Erythroblast (primary cell): Measurements from ENCODE around the gene ARL6IP5.

ENCODE experiments used
- DNase-seq, 2 experiments: peaks; one replicate each; lab custom pipeline; 2025; lab: John Stamatoyannopoulos, UW
- GATA1 ChIP-seq: IDR thresholded peaks from 2 replicates; pipeline ENCODE4 v1.6.1; 2011; ENCODE audit warnings: low read depth, mild to moderate bottlenecking, control low read depth, low read length, moderate library complexity
- POLR2A ChIP-seq: IDR thresholded peaks from 2 replicates; pipeline ENCODE4 v1.6.1; 2011; ENCODE audit warnings: mild to moderate bottlenecking, low read length

The ARL6IP5 gene

DNA sequence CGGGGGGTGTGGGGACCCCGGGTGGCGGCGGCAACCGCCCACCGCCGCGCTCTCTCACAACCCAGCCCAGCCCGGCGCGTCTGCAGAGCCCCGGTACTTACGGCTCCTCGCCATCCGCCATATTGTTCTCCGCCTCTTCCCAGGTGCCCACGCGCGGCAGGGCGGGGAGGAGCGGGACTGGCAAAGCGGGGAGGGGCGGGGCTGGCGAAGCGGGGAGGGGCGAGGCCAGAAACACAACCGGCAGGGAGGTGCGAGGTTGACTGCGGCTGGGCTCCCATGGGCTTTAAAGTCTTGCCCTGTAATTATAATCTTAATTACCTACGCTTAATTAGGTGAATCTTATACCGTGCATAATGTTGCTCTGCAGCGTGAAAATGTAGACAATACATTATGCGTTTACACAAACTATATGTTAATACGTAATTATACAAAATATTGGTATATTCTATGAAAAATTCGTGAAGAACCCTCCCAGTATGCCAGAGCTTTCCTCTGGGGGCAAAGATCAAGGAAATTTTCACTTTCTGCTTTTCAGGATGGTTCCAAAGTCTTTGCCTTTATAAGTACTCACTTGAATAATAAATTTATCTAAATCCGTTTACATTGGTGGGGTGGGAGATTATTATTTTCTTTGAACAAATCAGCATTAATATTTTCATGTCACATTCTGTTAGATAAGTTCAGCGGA, 4.4 kb upstream of the ARL6IP5 start, which contains the start of gene UBA3:
TSS of gene UBA3 (minus strand) at position 133 of the 688 bp plus-strand sequence. CDS start at position 121, 12 bp downstream.
- peak; percentile 92 to 95 for DNase-seq
- TF ChIP-seq POLR2A, result peak; percentile 20
- no peak for TF ChIP-seq GATA1

DNA sequence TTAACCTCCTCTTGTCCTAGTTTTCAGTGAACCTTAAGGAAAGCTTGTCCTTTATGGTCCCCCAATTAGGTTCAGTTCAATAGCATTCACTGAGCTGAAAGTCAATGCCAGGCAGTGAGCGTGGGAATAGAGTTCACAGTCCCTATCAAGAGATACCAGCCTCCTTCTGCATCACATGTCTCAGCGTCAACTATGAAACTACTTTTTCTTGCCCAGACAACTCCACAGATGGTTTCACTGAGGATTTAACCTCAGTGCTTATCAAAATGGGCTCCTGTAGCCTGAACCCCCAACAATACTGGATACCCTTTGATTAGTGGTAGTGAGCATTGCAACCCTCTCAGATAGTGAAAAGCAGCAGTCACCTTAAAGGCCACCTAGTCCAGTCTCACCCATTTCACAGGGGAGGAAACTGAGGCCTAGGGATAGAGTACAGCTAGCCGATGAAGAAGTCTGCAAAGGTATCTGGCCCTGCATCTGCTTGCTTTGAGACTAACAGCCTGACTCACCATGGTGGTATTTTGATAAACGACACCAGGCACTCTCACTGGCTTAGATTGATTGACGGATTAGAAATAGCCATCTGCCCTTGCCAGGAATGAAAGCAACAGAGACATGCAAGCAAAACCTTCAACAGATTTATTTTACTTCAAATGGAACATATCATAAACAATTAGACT, 3.0 kb upstream of the ARL6IP5 start:
- peak; percentile 71 to 87 for DNase-seq
- TF ChIP-seq GATA1 (no peak), POLR2A (peak; percentile 20)

DNA sequence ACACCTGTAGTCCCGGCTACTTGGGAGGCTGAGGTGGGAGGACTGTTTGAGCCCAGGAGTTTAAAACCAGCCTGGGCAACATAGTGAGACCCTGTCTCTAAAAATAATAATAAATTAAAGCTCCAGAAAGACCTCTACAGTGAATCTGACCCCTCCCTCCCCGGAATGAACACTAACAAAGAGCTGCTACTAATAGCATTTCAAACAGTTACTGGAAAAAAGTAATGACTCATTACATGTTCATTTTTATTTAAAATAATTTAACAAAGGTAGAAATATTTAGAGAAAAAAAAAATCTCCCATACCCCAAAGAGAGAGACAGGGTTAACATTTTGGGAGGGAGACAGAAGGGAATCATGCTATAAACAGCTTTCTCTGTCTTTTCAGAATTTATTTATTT, 2.4 kb upstream of the ARL6IP5 start:
- no peak for DNase-seq

DNA sequence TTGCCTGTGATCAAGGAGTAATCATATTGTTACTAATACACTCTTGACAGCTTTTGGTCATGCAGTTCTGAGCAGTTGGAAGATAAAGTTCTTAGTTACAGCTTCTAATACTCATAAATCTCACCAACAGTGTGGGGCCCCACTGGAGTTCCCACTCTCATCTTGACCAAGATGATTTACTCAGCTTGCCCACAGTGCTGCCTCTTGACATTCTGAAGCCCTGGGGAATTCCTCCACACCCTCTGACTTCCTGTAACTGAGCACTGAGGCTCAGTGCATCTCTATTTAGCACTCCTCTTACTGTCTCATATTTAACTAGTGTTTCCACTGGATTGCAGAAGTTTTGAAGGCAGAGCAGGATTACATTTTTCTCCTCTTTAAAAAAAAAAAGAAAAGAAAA, 1.9 kb upstream of the ARL6IP5 start:
- peak in 1 of 2 experiments; percentile 30 for DNase-seq
- TF ChIP-seq POLR2A (no peak), GATA1 (no peak)

More for the DNA sequence above, 2.4 kb upstream of the ARL6IP5 start:
- no peak for TF ChIP-seq GATA1
- TF ChIP-seq POLR2A, result peak; percentile 4

DNA sequence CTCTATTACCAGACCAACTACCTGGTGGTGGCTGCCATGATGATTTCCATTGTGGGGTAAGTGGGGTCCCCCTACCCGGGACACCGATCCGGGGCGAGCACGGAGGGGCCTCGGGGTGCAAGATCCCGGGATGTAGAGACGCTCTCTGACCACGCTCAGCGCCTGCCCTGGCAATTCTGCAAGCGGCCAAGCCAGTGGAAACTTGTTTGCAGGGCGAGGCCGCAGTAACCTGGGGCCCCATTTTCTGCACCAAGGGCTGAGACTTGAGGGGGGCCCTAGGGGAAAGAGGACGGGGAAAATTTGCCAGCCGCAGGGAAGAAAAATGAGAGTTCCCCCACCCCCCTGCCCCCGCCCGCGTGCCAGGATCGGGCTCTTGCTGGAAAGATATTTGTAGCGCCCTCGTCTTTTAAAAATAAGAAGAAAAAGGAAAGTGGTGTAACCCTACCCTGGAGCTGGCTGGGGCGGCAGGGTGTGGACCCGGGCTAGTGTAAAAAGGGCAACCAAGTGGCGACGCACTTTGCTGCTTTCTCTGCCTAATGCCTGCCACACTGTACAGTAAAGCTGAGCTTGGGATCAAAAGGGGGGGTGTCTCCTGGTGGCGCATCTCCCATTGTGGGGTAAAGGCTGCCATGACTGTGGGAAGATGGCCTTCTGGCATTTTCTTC, 563 bp downstream of the ARL6IP5 start:
- TF ChIP-seq POLR2A, result no peak
- no peak for TF ChIP-seq GATA1
- peak; percentile 68 to 76 for DNase-seq

DNA sequence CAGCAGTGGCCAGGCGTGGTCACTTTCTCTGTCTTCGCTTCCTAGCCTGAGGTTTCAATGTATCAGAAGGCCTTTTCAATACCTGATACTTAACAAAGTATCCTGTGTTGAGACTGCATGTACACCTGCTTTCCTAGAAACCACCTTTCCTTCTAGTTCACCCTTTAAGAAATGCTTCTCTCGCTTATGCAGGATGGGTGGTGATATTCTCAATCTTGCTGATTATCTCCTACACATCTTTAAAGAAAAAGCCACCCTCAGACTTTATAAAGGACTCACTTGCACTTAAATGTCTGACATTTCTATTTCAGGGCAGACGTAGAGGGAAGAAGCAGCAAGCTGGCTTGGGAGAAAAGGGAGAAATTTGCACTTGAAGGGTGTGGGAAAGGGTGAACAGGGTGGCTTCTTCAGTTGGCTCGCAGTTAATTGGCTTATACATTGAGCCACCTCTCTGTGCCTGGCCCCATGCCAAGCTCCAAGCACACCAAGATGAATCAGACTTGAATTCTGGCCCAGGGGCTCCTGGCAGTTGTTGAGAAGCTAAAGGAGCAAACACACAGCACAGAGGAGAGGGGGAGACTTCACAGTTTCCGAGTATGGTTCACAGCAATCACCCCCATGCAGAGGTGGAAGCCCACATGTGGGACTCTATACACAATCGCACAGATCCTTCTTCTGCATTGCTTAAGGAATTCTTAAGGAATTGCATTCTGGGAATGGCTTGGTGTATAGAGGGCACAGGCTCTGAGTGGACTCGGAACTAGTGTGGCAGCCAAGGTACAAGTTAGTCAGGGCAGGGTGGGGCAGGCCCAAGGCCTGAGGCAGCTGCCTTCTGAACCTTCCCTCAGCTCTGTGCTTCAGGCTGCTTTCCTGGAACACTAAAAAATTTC, 1.3 kb downstream of the ARL6IP5 start:
- peak; percentile 89 to 93 for DNase-seq

DNA sequence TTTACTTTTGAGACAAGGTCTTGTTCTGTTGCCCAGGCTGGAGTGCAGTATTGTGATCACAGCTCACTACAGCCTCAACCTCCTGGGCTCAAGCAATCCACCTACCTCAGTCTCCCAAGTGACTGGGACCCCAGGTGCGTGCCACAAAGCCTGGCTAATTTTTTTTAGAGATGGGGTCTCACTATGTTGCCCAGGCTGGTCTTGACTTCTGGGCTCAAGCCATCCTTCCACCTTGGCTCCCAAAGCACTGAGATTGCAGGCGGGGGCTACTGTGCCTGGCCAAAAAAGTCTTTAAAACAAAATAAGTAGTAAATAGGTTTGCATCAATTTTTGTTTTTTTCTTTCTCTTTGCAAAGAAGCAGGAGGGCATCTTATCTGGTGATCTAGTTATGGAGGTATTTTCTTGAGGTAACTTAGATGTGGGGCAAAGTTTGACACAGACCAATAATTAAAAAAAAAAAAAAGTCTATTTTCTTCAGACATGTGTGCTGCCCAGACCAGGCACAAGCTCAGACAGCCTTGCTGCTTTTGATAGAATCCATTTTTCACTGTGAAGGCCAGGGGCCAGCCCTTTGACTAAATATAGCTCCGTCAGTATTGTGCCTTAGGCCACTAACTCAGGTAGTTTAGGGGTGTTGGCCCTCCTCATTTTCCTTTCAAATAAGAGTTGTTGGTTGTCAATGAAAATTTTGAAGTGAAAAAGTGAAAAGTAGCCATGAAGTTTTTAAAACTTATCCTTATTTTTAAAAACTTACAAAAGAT, 2.5 kb downstream of the ARL6IP5 start:
- no peak for DNase-seq
- TF ChIP-seq GATA1, result no peak
- no peak for TF ChIP-seq POLR2A

More for the DNA sequence above, 1.3 kb downstream of the ARL6IP5 start:
- TF ChIP-seq POLR2A (peak; percentile 77), GATA1 (no peak)

DNA sequence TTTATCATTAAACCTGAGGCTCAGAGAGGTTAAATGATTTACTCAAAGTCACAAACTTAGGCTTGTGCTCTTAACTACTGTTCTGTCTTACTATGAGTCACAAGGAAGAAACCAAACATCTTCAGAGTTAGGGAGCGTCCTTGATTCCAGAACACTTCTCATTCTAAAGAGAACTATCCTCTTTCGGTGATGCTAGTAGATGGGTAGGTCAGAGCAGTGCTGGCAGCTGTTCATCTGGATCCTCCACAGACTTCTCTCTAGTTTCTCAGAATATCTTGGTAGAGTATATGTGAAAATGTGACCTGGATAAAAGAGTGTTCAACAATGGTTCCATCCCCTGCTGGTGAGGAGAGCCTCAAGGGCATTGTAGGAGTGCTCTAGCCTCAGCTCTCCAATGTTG, 3.3 kb downstream of the ARL6IP5 start:
- DNase-seq, result peak in 1 of 2 experiments; percentile 18

DNA sequence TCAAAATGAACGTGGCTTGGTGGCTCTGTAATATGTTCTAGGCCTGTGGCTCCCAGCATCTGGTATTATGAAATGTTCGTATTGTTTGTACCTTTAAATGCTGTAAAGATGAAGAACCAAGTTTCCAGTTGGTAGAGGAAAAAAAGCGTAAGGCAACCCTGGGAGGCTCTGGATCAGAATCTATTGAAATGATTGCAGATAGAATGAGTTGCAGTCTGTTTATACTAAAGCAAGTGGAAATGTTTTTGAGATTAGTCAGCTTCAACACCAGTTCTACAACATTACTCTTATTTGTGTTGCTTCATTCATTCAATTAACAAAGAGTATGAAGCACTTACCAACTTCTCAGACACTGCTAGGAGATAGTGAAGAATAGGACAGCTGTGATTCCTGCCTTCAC, 5.3 kb downstream of the ARL6IP5 start:
- TF ChIP-seq GATA1, result no peak
- no peak for TF ChIP-seq POLR2A
- DNase-seq, result no peak

More for the DNA sequence above, 3.3 kb downstream of the ARL6IP5 start:
- TF ChIP-seq POLR2A, result no peak

DNA sequence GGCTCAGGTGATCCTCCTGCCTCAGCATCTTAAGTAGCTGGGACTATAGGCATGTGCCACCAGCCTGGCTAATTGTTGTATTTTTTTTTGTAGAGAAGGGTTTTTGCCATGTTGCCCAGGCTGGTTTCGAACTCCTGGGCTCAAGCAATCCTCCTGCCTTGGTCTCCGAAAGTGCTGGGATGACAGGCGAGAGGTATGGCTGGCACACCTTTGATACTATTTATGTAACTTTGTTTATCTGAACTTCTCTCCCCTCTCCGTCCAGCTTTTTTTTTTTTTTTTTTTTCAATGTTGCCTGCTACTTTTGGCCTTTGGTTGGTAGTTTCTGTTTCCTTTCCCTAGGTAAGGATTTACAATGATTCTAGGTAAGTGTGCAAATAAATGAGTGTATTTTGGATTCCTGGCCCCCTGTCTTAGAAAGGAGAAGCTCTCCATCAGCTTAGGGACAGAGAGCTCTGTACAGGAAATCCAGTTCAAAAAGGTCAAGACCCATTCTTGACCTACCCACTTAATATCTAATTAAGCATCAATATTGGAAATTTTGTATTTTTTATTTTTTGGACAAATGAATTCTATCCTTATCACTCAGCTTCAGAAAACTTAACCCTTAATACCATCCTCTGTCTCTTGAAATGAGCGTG, 6.8 kb downstream of the ARL6IP5 start:
- TF ChIP-seq GATA1 (no peak), POLR2A (no peak)
- no peak for DNase-seq

DNA sequence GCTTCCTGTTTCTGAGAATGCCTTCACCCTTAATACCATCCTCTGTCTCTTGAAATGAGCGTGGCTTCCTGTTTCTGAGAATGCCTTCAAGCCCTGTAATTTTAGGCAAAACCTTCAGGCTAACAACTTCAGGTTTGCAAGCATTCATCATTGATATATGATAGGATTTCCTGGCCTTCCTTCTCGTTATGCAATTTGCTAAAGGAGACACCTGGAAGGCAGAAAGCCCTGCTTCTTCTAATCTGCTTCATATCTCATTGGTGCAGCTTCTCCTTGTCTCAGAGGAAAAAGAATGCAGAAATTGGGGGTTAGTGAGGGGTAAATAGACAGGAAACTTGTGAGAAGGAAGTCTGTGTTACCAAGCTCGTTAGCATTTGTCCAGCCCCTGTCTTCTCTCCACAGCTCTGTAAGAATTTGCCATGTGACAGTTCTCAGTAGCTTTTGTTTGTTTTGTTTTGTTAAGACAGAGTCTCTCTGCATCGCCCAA, 7.3 kb downstream of the ARL6IP5 start:
- TF ChIP-seq POLR2A, result no peak
- TF ChIP-seq GATA1, result no peak
- DNase-seq, result peak; percentile 19 to 26

DNA sequence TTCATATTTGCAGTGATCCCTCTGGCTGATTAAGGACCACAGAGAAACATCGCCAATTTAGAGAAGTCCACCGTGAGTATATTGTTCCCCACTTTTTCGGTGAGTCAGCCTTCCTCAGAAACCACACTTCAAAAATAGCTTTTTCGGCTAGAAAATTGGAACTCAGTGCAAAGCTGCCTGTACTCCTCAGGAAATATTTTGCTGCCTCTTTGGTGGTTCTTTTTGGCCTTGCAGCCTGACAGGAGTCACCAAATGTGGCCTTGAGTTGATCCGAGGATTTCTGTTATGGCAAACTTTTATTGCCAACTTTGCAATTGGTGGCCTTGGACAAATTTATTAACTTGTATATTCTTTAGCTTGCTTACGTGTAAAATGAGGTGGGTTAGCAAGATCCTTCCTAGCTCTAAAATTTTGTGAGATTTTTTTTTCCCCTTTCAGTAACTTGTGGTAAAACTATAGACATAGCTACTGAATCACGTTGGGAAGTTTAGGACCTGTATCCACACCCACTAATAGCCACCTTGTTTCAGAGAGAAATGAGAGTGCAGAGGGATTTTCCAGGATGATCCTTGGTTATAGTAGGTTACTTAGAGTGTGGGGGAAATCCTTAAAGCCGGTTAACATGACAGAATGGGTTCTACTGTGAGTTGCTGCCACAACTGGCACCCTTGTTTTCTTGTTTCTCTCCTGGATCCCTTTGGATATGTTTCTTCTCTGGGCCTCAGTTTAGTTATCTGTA, 9.9 kb downstream of the ARL6IP5 start:
- DNase-seq, result peak in 1 of 2 experiments; percentile 20
- TF ChIP-seq POLR2A (no peak), GATA1 (no peak)
